Stimulated activated CD4-positive, alpha-beta T cell treated with anti-CD3 and anti-CD28 coated beads, Interleukin-2, amount 100 ng/mL, for 48 hours (primary cell): Measurements from ENCODE around the gene KAT2A.

Experiments
- DNase-seq, 2 donors: peaks; one replicate each; pipeline ENCODE4 v3.0.0-alpha.2; 2020

Gene KAT2A

GRCh38 chr17:42090964-42091790 lies 30.0 kb downstream of the KAT2A start:
- no peak for DNase-seq

- DNase-seq: no peak
Observed at GRCh38 chr17:42088736-42089135, 32.4 kb downstream of the KAT2A start.

- DNase-seq: no peak
Observed at GRCh38 chr17:42087736-42088705, 33.1 kb downstream of the KAT2A start.

- DNase-seq: no peak
Observed at GRCh38 chr17:42087042-42087701, 34.0 kb downstream of the KAT2A start.

GRCh38 chr17:42081516-42082129 lies 39.5 kb downstream of the KAT2A start:
- no peak for DNase-seq

GRCh38 chr17:42079541-42079940 lies 41.6 kb downstream of the KAT2A start:
- no peak for DNase-seq

GRCh38 chr17:42078396-42079043 lies 42.6 kb downstream of the KAT2A start:
- no peak for DNase-seq

GRCh38 chr17:42077755-42078154 lies 43.4 kb downstream of the KAT2A start:
- no peak for DNase-seq

GRCh38 chr17:42076797-42077559 lies 44.2 kb downstream of the KAT2A start:
- no peak for DNase-seq

GRCh38 chr17:42075789-42076188 lies 45.4 kb downstream of the KAT2A start:
- DNase-seq: no peak

GRCh38 chr17:42072323-42073187 lies 48.6 kb downstream of the KAT2A start:
- DNase-seq: no peak

GRCh38 chr17:42071810-42072209 lies 49.4 kb downstream of the KAT2A start:
- no peak for DNase-seq

GRCh38 chr17:42068979-42069378 lies 52.2 kb downstream of the KAT2A start:
- no peak for DNase-seq

GRCh38 chr17:42067371-42068091 lies 53.6 kb downstream of the KAT2A start:
- DNase-seq: peak; percentile 76 to 82

- DNase-seq: no peak
Observed at GRCh38 chr17:42065201-42065600, 56.0 kb downstream of the KAT2A start.
